Bronchial epithelial cell (primary cell): Measurements from ENCODE around the gene ZFP1. TPM values are rescaled to one million over a fixed set of nuclear protein-coding genes. Genes with fewer than 3 reads are reported as not detected.

Source experiments
- DNase-seq: peaks from one replicate; pipeline ENCODE4 v3.0.0-alpha.2; 2010; ENCODE audit warnings: low read depth
- FAIRE-seq: peaks from 2 replicates; lab custom pipeline; 2011; peaks lifted over from hg19 to GRCh38; lab: Jason Lieb, UNC
- H3K27me3 ChIP-seq: 2 replicates; pipeline ENCODE4 v1.5.1; 2011; ENCODE audit warnings: low read length; ENCODE audit not compliant: control insufficient read depth, insufficient read depth
- H3K36me3 ChIP-seq: 2 replicates; pipeline ENCODE4 v1.5.1; 2011; ENCODE audit warnings: low read length; ENCODE audit not compliant: control insufficient read depth, insufficient read depth
- H3K4me3 ChIP-seq: 2 replicates; pipeline ENCODE4 v1.5.1; 2011; ENCODE audit warnings: mild to moderate bottlenecking, low read depth, low read length, control low read depth
- total RNA-seq: library from RNA; depleted of rRNA; stranded (reverse); fragments of >200 nt; gene quantifications from 2 replicates; pipeline ENCODE4 v1.2.1, GENCODE V29; 2014
- TF ChIP-seq, protein P1 (sequence below): IDR thresholded peaks from 2 replicates; pipeline ENCODE4 v1.5.1; 2011; ENCODE audit warnings: mild to moderate bottlenecking, moderate library complexity, low read length, control low read depth, inconsistent platforms; ENCODE audit not compliant: insufficient read depth, severe bottlenecking

ZFP1 gene
- total RNA-seq, 1 donor from 2014 or later, result 10.5 TPM

DNA sequence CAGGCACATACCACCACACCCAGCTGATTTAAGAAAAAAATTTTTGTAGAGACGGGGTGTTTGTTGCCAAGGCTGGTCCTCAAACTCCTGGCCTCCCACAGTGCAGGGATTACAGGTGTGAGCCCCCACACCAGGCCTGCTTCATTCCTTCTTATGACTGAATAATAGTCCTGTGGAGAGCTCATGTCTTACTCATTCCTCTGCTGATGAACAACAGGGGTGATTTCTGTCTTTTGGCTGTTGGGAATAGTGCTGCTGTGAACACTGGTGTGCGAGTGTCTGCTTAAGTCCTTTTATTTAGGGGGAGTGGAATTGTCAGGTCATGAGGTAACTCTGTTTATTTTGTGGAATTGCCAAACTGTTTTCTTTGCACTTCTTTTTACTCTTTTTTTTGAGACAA is 67.8 kb downstream of the ZFP1 start:
- no peak overlapping the region for H3K4me3 ChIP-seq
- DNase-seq (no peak), FAIRE-seq (no peak)
- H3K36me3 ChIP-seq, result no peaks in the 10 kb centered on the region
- TF ChIP-seq, protein P1, sequence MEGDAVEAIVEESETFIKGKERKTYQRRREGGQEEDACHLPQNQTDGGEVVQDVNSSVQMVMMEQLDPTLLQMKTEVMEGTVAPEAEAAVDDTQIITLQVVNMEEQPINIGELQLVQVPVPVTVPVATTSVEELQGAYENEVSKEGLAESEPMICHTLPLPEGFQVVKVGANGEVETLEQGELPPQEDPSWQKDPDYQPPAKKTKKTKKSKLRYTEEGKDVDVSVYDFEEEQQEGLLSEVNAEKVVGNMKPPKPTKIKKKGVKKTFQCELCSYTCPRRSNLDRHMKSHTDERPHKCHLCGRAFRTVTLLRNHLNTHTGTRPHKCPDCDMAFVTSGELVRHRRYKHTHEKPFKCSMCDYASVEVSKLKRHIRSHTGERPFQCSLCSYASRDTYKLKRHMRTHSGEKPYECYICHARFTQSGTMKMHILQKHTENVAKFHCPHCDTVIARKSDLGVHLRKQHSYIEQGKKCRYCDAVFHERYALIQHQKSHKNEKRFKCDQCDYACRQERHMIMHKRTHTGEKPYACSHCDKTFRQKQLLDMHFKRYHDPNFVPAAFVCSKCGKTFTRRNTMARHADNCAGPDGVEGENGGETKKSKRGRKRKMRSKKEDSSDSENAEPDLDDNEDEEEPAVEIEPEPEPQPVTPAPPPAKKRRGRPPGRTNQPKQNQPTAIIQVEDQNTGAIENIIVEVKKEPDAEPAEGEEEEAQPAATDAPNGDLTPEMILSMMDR, result no peak
- H3K27me3 ChIP-seq, result no peaks in the 10 kb centered on the region

DNA sequence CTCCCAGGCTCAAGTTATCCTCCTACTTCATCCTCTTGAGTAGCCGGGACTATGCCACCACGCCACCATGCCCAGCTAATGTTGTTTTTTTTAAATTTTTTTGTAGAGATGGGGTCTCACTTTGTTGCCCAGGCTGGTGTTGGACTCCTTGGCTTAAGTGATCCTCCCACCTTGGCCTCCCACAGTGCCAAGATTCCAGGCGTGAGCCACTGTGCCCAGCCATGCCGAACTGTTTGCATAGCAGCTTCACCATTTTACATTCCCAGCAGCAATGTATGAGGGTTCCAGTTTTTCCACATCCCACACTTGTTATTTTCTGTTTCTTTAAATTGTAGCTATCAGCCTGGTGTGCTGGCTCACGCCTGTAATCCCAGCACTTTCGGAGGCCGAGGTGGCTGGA is 68.3 kb downstream of the ZFP1 start:
- DNase-seq (no peak), FAIRE-seq (no peak)
- no peaks in the 10 kb centered on the region for H3K36me3 ChIP-seq
- H3K27me3 ChIP-seq, result no peaks in the 10 kb centered on the region
- no peak overlapping the region for H3K4me3 ChIP-seq
- TF ChIP-seq, protein P1, result no peak

DNA sequence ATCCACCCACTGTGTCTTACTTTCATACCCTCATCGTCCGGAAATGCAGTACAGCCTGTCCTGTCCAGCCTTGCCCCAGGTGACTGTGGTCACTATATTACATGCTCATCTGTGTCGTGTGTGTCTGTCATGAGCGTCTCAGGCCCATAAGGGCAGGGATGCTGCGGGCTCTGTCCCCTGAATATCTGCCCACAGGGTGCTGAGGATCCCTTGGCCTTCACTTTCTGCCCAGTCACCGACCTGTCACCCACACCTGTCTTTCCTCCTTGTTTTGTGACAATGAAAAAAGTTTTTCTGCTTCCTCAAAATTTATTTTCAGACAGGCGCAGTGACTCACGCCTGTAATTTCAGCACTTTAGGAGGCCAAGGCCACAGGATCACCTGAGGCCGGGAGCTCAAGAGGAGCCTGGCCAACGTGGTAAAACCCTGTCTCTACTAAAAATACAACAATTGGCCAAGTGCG is 69.1 kb downstream of the ZFP1 start:
- no peak overlapping the region for H3K4me3 ChIP-seq
- H3K36me3 ChIP-seq, result no peaks in the 10 kb centered on the region
- TF ChIP-seq, protein P1, result no peak
- no peaks in the 10 kb centered on the region for H3K27me3 ChIP-seq
- FAIRE-seq, result no peak
- no peak for DNase-seq

DNA sequence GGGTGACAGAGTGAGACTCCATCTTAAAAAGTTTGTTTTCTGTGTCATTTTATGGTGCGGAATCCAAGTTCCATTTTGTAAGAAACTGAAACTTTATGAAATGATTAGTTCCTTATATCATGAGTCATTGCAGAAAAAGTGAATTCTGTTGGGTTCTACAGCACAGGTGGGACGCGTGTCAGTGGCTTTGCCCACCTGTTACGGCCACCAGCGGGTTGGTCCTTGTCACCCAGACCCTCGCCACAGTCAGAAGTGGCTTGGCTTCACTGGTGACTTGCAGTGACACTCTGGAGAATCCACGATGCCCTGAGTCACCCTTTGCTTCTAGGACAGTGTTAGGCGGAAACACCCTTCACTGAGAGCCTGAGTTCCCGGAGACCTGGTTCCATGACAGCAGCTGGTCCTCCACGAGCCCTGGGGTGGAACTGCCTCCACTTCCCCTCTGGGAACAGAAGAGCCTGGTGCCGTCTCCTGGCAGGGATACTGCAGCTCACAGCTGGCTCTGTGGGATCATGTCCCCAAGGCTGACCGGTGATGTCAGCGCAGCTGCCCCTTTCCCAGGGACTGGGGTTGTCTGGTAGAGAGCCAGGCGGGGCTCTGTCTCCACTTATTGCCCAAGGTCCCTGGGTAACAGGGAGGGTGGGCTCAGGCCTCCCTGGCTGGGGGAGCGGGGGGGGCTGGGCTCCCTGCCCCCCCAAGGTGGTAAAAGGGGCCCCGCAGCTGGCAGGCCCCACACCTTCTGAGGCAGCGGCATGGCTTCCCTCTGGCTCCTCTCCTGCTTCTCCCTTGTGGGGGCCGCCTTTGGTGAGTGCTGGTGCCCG is 70.1 kb downstream of the ZFP1 start, which contains the start of gene CTRB1:
CTRB1 (plus strand) TSS at position 733 of the 821 bp plus-strand sequence; CDS start at position 753, 20 bp downstream.
- no peaks in the 10 kb centered on the region for H3K36me3 ChIP-seq
- TF ChIP-seq, protein P1, result no peak
- no peaks in the 10 kb centered on the region for H3K27me3 ChIP-seq
- FAIRE-seq (no peak), DNase-seq (no peak)
- no peak within 1 kb of the TSS for H3K4me3 ChIP-seq

DNA sequence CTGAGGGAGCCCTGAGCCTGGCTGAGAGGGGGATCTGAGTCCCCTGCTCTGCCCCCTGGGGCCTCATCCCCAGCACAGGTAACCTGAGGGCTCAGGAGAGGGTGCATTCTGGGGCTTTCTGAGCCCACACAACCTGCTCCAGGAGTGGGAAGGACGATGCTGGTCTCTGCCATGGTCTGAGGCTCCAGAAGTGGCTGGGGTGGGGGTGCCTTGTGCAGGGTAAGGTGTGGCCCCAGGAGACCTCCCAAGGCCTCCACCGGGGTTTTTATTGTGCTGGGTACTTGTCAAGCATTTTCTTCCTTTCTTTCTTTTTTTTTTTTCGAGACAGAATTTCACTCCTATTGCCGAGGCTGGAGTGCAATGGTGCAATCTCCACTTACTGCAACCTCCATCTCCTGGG is 70.8 kb downstream of the ZFP1 start:
- TF ChIP-seq, protein P1, result no peak
- DNase-seq, result no peak
- no peak overlapping the region for H3K4me3 ChIP-seq
- H3K27me3 ChIP-seq, result no peaks in the 10 kb centered on the region
- FAIRE-seq, result no peak
- H3K36me3 ChIP-seq, result no peaks in the 10 kb centered on the region
